ENCODE measurements around the gene PEX5L.

The PEX5L gene

GRCh38 chr3:180036671-180037455, at the start of gene PEX5L:
Gene PEX5L (minus strand): TSS chr3:180036937. CDS start chr3:180036599, 338 bp downstream.
- no peak for TF ChIP-seq CTCF (IDR thresholded peaks at IDR 0.05; ENCODE audit: extremely low read depth, missing control alignments)
- DNase-seq (ENCODE audit: low spot score) = peak; percentile 81

- no peak for TF ChIP-seq CTCF (IDR thresholded peaks at IDR 0.05; ENCODE audit: extremely low read depth, missing control alignments)
- DNase-seq (ENCODE audit: low spot score) = no peak
These were observed 48.5 kb upstream of the PEX5L start for GRCh38 chr3:180085122-180085710.

- no peak for TF ChIP-seq CTCF (IDR thresholded peaks at IDR 0.05; ENCODE audit: extremely low read depth, missing control alignments)
- DNase-seq (ENCODE audit: low spot score) = no peak
These were observed 46.0 kb upstream of the PEX5L start for GRCh38 chr3:180082699-180083098.

GRCh38 chr3:180078592-180078991, 41.9 kb upstream of the PEX5L start:
- no peak for DNase-seq (ENCODE audit: low spot score)

GRCh38 chr3:180073561-180073960, 36.8 kb upstream of the PEX5L start:
- TF ChIP-seq CTCF (IDR thresholded peaks at IDR 0.05; ENCODE audit: extremely low read depth, missing control alignments) = no peak
- DNase-seq (ENCODE audit: low spot score) = no peak

More at GRCh38 chr3:180078592-180078991, 41.9 kb upstream of the PEX5L start:
- no peak for TF ChIP-seq CTCF (IDR thresholded peaks at IDR 0.05; ENCODE audit: extremely low read depth, missing control alignments)

- DNase-seq (ENCODE audit: low spot score) = no peak
- TF ChIP-seq CTCF (IDR thresholded peaks at IDR 0.05; ENCODE audit: extremely low read depth, missing control alignments) = no peak
These were observed 36.0 kb upstream of the PEX5L start for GRCh38 chr3:180072786-180073185.

GRCh38 chr3:180070925-180071324, 34.2 kb upstream of the PEX5L start:
- DNase-seq (ENCODE audit: low spot score) = no peak
- TF ChIP-seq CTCF (IDR thresholded peaks at IDR 0.05; ENCODE audit: extremely low read depth, missing control alignments) = no peak

Measured in GM20000 (cell line).